Bronchial smooth muscle cell (primary cell): ENCODE measurements around the gene KDM3B. TPM values are rescaled to one million over a fixed set of nuclear protein-coding genes. Genes with fewer than 3 reads are reported as not detected.

Experiments
- total RNA-seq: library from RNA; depleted of rRNA; stranded (reverse); fragments of >200 nt; gene quantifications from 2 replicates; pipeline ENCODE4 v1.2.1, GENCODE V29; 2014

The KDM3B gene
- total RNA-seq: 34.8 and 40.2 TPM in 2 replicates

DNA sequence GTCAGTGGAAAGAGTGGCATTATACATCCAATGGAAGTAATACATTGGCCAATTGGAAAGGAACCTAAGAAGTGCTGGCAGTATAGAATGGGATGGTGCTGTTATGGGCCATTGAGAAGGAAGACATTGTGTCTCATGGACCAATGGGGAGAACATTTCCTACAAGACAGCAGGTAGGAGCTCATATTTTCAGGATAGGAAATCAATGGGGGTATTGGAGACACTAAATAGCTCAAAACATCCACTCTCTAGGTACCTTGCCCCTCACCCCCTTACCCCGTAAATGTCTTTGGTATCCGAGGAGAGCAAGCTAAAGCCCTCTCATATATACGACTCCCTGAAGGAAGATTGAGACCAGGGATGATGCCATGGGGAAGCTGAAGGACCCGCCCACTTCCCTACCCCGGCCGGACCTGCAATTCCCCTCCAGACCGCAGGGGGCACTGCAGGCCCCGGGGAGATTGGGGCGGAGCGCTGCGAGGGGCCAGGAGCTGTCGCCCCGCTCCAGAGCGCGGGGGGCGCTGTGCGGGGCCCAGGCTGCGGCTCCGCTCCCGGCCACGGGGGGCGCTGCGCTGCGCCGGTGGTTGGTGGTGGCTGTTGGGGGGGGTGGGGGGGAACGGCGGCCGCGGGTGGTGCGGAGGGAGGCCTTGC is at the start of gene KDM3B:
KDM3B (plus strand) TSS at position 615 of the 651 bp plus-strand sequence. CDS start 111 bp downstream, outside the sequence.

GRCh38 chr5:138331449-138332368 is 20.8 kb upstream of the KDM3B start, which contains the start of gene CDC25C:
Gene CDC25C (minus strand): TSS chr5:138331804. CDS start chr5:138331180, 624 bp downstream.

DNA sequence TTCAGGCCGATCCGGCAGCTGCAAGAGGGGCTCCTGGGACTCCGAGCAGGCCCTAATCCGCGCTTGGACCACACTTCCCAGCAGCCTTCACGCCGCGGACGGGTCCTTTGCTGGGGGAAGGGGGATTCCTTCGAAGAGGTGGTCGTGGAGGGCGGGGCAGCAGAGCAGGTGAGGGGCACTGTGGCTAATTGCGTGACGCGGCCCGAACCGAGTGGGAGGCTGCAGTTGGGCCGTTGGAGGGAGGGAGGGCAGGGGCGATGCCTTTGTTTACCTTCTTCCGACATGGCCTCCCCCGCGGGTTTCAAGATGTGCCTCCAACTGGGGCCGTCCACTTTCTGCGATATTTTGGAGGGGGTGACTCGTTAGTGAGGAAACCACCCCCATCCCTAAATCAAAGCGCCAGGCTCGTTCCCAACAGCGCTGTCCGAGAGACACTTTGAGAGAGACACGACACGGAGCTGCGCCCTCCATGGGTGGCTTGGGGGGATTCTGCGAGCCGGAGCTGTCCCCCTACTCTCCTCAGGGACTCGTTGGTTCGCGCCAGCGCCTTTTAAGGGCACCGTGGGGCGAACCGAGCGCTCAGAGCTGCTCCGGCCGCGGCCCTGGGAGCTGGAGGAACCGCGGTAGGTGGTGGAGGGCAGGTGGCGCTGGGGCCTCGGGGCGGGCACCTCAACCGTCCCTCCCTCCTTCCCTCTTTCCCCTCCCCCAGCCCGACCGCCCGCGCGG is 14.6 kb upstream of the KDM3B start, which contains the start of gene FAM53C:
FAM53C (plus strand) TSS at position 582 of the 726 bp plus-strand sequence. CDS start 3,070 bp downstream, outside the sequence.

GRCh38 chr5:138438724-138439476 is 86.4 kb downstream of the KDM3B start, which contains the start of gene REEP2:
Gene REEP2 (plus strand): TSS chr5:138439057. CDS start chr5:138439209, 152 bp downstream.

GRCh38 chr5:138465261-138466124 is 113.0 kb downstream of the KDM3B start, which contains the start of gene EGR1:
Gene EGR1 (plus strand): TSS chr5:138465479. CDS start chr5:138465762, 283 bp downstream.

Other genes starting within 250 kb of the KDM3B start
- gene NME5, start 213.3 kb upstream of the KDM3B start, total RNA-seq: 2.7 and 3.9 TPM in 2 replicates
- gene BRD8, start 174.1 kb upstream of the KDM3B start, total RNA-seq: 43.0 and 56.2 TPM in 2 replicates
- 4.0 and 10.2 TPM in 2 replicates for gene KIF20A, start 173.6 kb upstream of the KDM3B start, total RNA-seq
- 13.1 and 16.7 TPM in 2 replicates for gene CDC23, start 139.4 kb upstream of the KDM3B start, total RNA-seq
- gene GFRA3, start 78.1 kb upstream of the KDM3B start, total RNA-seq: 0.09 TPM in 1 of 2 replicates, not detected in the other
- gene CDC25C, start 20.9 kb upstream of the KDM3B start, total RNA-seq: 0.26 and 1.1 TPM in 2 replicates
- 32.0 and 41.1 TPM in 2 replicates for gene FAM53C, start 14.4 kb upstream of the KDM3B start, total RNA-seq
- gene REEP2, start 86.4 kb downstream of the KDM3B start, total RNA-seq: 9.8 and 16.4 TPM in 2 replicates
- gene EGR1, start 112.8 kb downstream of the KDM3B start, total RNA-seq: 1.7 and 2.9 TPM in 2 replicates
- gene ETF1, start 190.6 kb downstream of the KDM3B start, total RNA-seq: 56.0 and 86.2 TPM in 2 replicates
- 205 and 208 TPM in 2 replicates for gene HSPA9, start 222.7 kb downstream of the KDM3B start, total RNA-seq